HG02571 (cell line): Measurements from ENCODE around the gene DYRK1B.
"Not testable (repeated sequence)": the region's sequence is repeated elsewhere in the genome, so short reads cannot be mapped to it uniquely, and the experiment has no call there.

Experiments used
- ATAC-seq: cut with Tn5 transposase; IDR thresholded peaks from one replicate; pipeline ENCODE4 v1.9.1; 2021; ENCODE audit warnings: mild to moderate bottlenecking, moderate library complexity; ENCODE audit not compliant: unreplicated experiment

DYRK1B gene

GRCh38 chr19:39814111-39814510 lies 19.9 kb downstream of the DYRK1B start:
- not testable (repeated sequence) for ATAC-seq

GRCh38 chr19:39813264-39813993 lies 20.5 kb downstream of the DYRK1B start:
- no peak for ATAC-seq

GRCh38 chr19:39811064-39811463 lies 22.9 kb downstream of the DYRK1B start:
- ATAC-seq: no peak

GRCh38 chr19:39810424-39810823 lies 23.5 kb downstream of the DYRK1B start:
- ATAC-seq: no peak

GRCh38 chr19:39809368-39809767 lies 24.6 kb downstream of the DYRK1B start:
- no peak for ATAC-seq

GRCh38 chr19:39808688-39809087 lies 25.3 kb downstream of the DYRK1B start:
- ATAC-seq: not testable (repeated sequence)

- ATAC-seq: no peak
These were observed 26.1 kb downstream of the DYRK1B start for GRCh38 chr19:39807846-39808364.

- no peak for ATAC-seq
These were observed 28.9 kb downstream of the DYRK1B start for GRCh38 chr19:39805104-39805503.

- ATAC-seq: no peak
These were observed 31.0 kb downstream of the DYRK1B start for GRCh38 chr19:39802958-39803357.

GRCh38 chr19:39797083-39797482 lies 36.9 kb downstream of the DYRK1B start:
- ATAC-seq: no peak

GRCh38 chr19:39796000-39796498 lies 37.9 kb downstream of the DYRK1B start:
- ATAC-seq: no peak

- no peak for ATAC-seq
These were observed 39.0 kb downstream of the DYRK1B start for GRCh38 chr19:39795001-39795400.

- ATAC-seq: peak; percentile 72
These were observed 40.9 kb downstream of the DYRK1B start for GRCh38 chr19:39792999-39793546.

GRCh38 chr19:39788244-39788643 lies 45.7 kb downstream of the DYRK1B start:
- ATAC-seq: no peak

GRCh38 chr19:39780894-39781293 lies 53.1 kb downstream of the DYRK1B start:
- no peak for ATAC-seq

GRCh38 chr19:39778763-39779162 lies 55.2 kb downstream of the DYRK1B start, which contains the start of gene LEUTX:
TSS of gene LEUTX (plus strand) at chr19:39778854. CDS start at chr19:39778921, 67 bp downstream.
- ATAC-seq: no peak
